ENCODE data around the gene DNAJB6.

DNAJB6 gene

DNA sequence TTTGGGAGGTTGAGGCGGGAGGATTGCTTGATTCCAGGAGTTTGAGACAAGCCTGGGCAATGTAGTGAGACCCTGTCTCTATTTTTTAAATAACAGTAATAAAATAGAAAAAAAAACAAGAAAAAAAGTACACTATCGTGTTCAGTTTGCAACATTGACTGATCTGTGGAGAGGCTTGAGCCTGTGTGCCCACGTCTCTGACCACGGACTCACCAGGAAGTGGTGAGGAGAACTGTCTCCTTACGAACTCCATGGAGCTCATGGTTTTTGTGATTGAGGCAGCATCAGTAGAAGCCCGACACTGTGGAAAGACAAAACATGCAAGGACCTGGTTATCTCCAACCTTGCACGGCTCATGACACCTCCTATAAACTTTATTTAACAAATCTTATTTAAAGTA, 23.9 kb upstream of the DNAJB6 start:
- Histone ChIP-seq H4K20me1 (ENCODE audit: insufficient read depth, low read length) (no peaks in the 10 kb centered on the region), H3K4me2 (ENCODE audit: insufficient read depth, low read length) (no peak overlapping the region), H3K4me1 (ENCODE audit: insufficient read depth, low read length) (peaks cover 5% of the 10 kb centered on the region; the same call in 1 of the 2 replicates), H2AFZ (ENCODE audit: low read depth, low read length) (no peak overlapping the region), H3K27ac (ENCODE audit: low read length) (no peak overlapping the region), H3K36me3 (ENCODE audit: insufficient read depth, low read length) (no peaks in the 10 kb centered on the region), H3K9me3 (ENCODE audit: insufficient read depth, low read length, severe bottlenecking) (no peaks in the 10 kb centered on the region), H3K27me3 (ENCODE audit: insufficient read depth, low read length, poor library complexity) (no peaks in the 10 kb centered on the region), H3K9ac (ENCODE audit: low read depth, low read length) (no peak overlapping the region), H3K79me2 (ENCODE audit: insufficient read depth, low read length) (no peaks in the 10 kb centered on the region), H3K4me3 (ENCODE audit: low read depth in 1 of 2, low read length in 2 of 2) (no peak overlapping the region)
- ATAC-seq (ENCODE audit: insufficient read depth, low read depth): peak; percentile 64; the same call in 2 of the 3 replicates
- DNase-seq: peak; percentile 26
- TF ChIP-seq CTCF (IDR thresholded peaks at IDR 0.05; ENCODE audit: borderline replicate concordance, extremely low read depth, low read length, poor library complexity, severe bottlenecking): no peak
- TF ChIP-seq EZH2 (IDR thresholded peaks at IDR 0.05; ENCODE audit: borderline replicate concordance, low read depth, low read length, severe bottlenecking): no peak

DNA sequence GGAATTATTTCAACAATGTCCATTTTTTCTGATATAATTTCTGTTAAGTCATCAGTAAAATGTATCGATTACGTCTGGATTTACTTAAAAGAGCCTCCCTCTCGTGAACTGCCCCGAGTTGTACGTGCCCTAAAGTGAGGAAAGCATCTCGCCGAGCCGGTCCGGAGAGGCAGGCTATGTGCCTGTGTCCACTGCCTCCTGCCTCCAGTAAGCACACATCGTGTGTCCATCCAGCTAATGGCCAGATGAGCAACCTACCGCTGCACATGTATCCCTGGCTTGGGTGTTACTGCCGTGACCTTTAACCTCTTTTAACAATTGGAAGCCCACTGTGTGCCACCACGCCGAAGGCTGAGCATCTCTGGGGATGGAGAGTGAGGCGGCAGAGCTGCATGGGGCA, 23.2 kb upstream of the DNAJB6 start:
- Histone ChIP-seq H3K27ac (ENCODE audit: low read length) (no peak overlapping the region), H3K4me2 (ENCODE audit: insufficient read depth, low read length) (no peak overlapping the region), H3K4me1 (ENCODE audit: insufficient read depth, low read length) (peaks cover 5% of the 10 kb centered on the region; the same call in 1 of the 2 replicates), H3K36me3 (ENCODE audit: insufficient read depth, low read length) (no peaks in the 10 kb centered on the region), H3K9ac (ENCODE audit: low read depth, low read length) (no peak overlapping the region), H3K79me2 (ENCODE audit: insufficient read depth, low read length) (no peaks in the 10 kb centered on the region), H3K9me3 (ENCODE audit: insufficient read depth, low read length, severe bottlenecking) (no peaks in the 10 kb centered on the region), H2AFZ (ENCODE audit: low read depth, low read length) (no peak overlapping the region), H4K20me1 (ENCODE audit: insufficient read depth, low read length) (no peaks in the 10 kb centered on the region), H3K4me3 (ENCODE audit: low read depth in 1 of 2, low read length in 2 of 2) (no peak overlapping the region), H3K27me3 (ENCODE audit: insufficient read depth, low read length, poor library complexity) (no peaks in the 10 kb centered on the region)
- TF ChIP-seq CTCF (IDR thresholded peaks at IDR 0.05; ENCODE audit: borderline replicate concordance, extremely low read depth, low read length, poor library complexity, severe bottlenecking) (no peak), EZH2 (IDR thresholded peaks at IDR 0.05; ENCODE audit: borderline replicate concordance, low read depth, low read length, severe bottlenecking) (no peak)
- ATAC-seq (ENCODE audit: insufficient read depth, low read depth): no peak
- DNase-seq: no peak

GRCh38 chr7:157318015-157318706, 18.6 kb upstream of the DNAJB6 start:
- Histone ChIP-seq H4K20me1 (ENCODE audit: insufficient read depth, low read length) (no peaks in the 10 kb centered on the region), H3K4me3 (ENCODE audit: low read depth in 1 of 2, low read length in 2 of 2) (no peak overlapping the region), H3K79me2 (ENCODE audit: insufficient read depth, low read length) (no peaks in the 10 kb centered on the region), H3K36me3 (ENCODE audit: insufficient read depth, low read length) (no peaks in the 10 kb centered on the region), H3K9me3 (ENCODE audit: insufficient read depth, low read length, severe bottlenecking) (no peaks in the 10 kb centered on the region), H3K9ac (ENCODE audit: low read depth, low read length) (no peak overlapping the region), H3K4me1 (ENCODE audit: insufficient read depth, low read length) (peaks cover 23% of the 10 kb centered on the region), H3K27ac (ENCODE audit: low read length) (no peak overlapping the region), H3K27me3 (ENCODE audit: insufficient read depth, low read length, poor library complexity) (no peaks in the 10 kb centered on the region), H2AFZ (ENCODE audit: low read depth, low read length) (no peak overlapping the region; the same call in 1 of the 2 replicates), H3K4me2 (ENCODE audit: insufficient read depth, low read length) (no peak overlapping the region)
- no peak for DNase-seq
- ATAC-seq (ENCODE audit: insufficient read depth, low read depth): no peak
- TF ChIP-seq EZH2 (IDR thresholded peaks at IDR 0.05; ENCODE audit: borderline replicate concordance, low read depth, low read length, severe bottlenecking): no peak
- no peak for TF ChIP-seq CTCF (IDR thresholded peaks at IDR 0.05; ENCODE audit: borderline replicate concordance, extremely low read depth, low read length, poor library complexity, severe bottlenecking)
